HepG2 (cell line): Measurements from ENCODE around the gene RNASE13. TPM values are rescaled to one million over a fixed set of nuclear protein-coding genes. Genes with fewer than 3 reads are reported as not detected.

Experiments used
- CEBPZ ChIP-seq: IDR thresholded peaks from 2 replicates; pipeline ENCODE4 v1.6.1; 2012; ENCODE audit warnings: low read length, improper control_type of control experiment
- CERS6 ChIP-seq: sonication (generic); formaldehyde crosslinking; IDR thresholded peaks from 2 replicates; pipeline ENCODE4 v1.5.0; 2020; ENCODE audit warnings: missing genetic modification reagents
- CREB3 ChIP-seq: sonication (generic); formaldehyde crosslinking; IDR thresholded peaks from 2 replicates; pipeline ENCODE4 v1.5.0; 2020; ENCODE audit warnings: missing genetic modification reagents
- DMAP1 ChIP-seq: IDR thresholded peaks from 2 replicates; pipeline ENCODE4 v1.6.1; 2016
- GFI1 ChIP-seq: sonication (generic); formaldehyde crosslinking; IDR thresholded peaks from 2 replicates; pipeline ENCODE4 v1.5.0; 2020; ENCODE audit warnings: missing genetic modification reagents, mild to moderate bottlenecking, borderline replicate concordance
- NR0B2 ChIP-seq: sonication (generic); formaldehyde crosslinking; IDR thresholded peaks from 2 replicates; pipeline ENCODE4 v1.4.0; 2020; ENCODE audit warnings: mild to moderate bottlenecking, missing genetic modification reagents
- PAWR ChIP-seq: sonication (generic); formaldehyde crosslinking; IDR thresholded peaks from 2 replicates; pipeline ENCODE4 v1.4.0; 2020; ENCODE audit warnings: missing genetic modification reagents, mild to moderate bottlenecking, borderline replicate concordance
- PLRG1 ChIP-seq: fragments of 450-650 bp; conservative IDR thresholded peaks from 2 replicates; pipeline ENCODE4 v1.6.1; 2016
- RFX3 ChIP-seq: IDR thresholded peaks from 2 replicates; pipeline ENCODE4 v1.6.1; 2016; ENCODE audit warnings: missing biosample characterization, missing genetic modification reagents
- SMYD3 ChIP-seq: sonication (generic); formaldehyde crosslinking; IDR thresholded peaks from 2 replicates; pipeline ENCODE4 v1.8.1; 2023; ENCODE audit warnings: mild to moderate bottlenecking, missing genetic modification reagents
- SP5 ChIP-seq: IDR thresholded peaks from 2 replicates; pipeline ENCODE4 v1.6.1; 2016; ENCODE audit warnings: low read depth, borderline replicate concordance
- TFDP1 ChIP-seq: IDR thresholded peaks from 2 replicates; pipeline ENCODE4 v1.6.1; 2016; ENCODE audit warnings: missing compliant biosample characterization, missing genetic modification reagents, borderline replicate concordance
- THAP8 ChIP-seq: sonication (generic); formaldehyde crosslinking; IDR thresholded peaks from 2 replicates; pipeline ENCODE4 v1.5.1; 2020; ENCODE audit warnings: missing genetic modification reagents, mild to moderate bottlenecking, borderline replicate concordance
- ZFX ChIP-seq: sonication (generic); formaldehyde crosslinking; IDR thresholded peaks from 2 replicates; pipeline ENCODE4 v1.4.0; 2020; ENCODE audit warnings: mild to moderate bottlenecking, low read depth, missing genetic modification reagents, moderate library complexity
- ZNF431 ChIP-seq: sonication (generic); formaldehyde crosslinking; IDR thresholded peaks from 2 replicates; pipeline ENCODE4 v1.9.0; 2022; ENCODE audit warnings: missing genetic modification reagents, low read depth, mild to moderate bottlenecking, borderline replicate concordance
- ZNF609 ChIP-seq: sonication (generic); formaldehyde crosslinking; IDR thresholded peaks from 2 replicates; pipeline ENCODE4 v1.4.0; 2020; ENCODE audit warnings: mild to moderate bottlenecking, missing genetic modification reagents, borderline replicate concordance
- polyA plus RNA-seq, 8 experiments: library from polyadenylated mRNA; depleted of rRNA in 3 of 8; stranded (reverse) in 7 of 8; unstranded in 1 of 8; fragments of >200 nt; fragmentation: Illumina TruSeq in 4 of 8; extraction: Trizol in 4 of 8; gene quantifications; 2 replicates each; pipeline versions ENCODE4 v1.2.1 to v1.2.3, GENCODE V29; 2011 to 2016; ENCODE audit warnings: low read depth in 4 of 8, missing spikeins in 1 of 8, mixed read lengths in 1 of 8; ENCODE audit not compliant: insufficient read depth in 1 of 8
- total RNA-seq, 5 experiments: library from RNA; depleted of rRNA; stranded (reverse); fragments of >200 nt; fragmentation: Illumina TruSeq; extraction: Trizol; gene quantifications; 2 replicates each; pipeline ENCODE4 v1.2.3, GENCODE V29; 2016; ENCODE audit warnings: low read depth in 1 of 5

RNASE13 gene
- total and polyA plus RNA-seq, 2 of the 13 experiments (the other 11 are each of a cell fraction or from before 2014, with no cell fraction given), result 1.0 TPM; not detected in 1

GRCh38 chr14:21014761-21015190 is 19.8 kb downstream of the RNASE13 start (continued):
- TF ChIP-seq TFDP1 (no peak), RFX3 (no peak), ZNF609 (no peak), NR0B2 (no peak), CERS6 (CRISPR knock-in tag) (no peak), DMAP1 (CRISPR knock-in tag) (no peak), CEBPZ (no peak), PAWR (CRISPR knock-in tag) (no peak), PLRG1 (no peak), GFI1 (CRISPR knock-in tag) (no peak), SP5 (CRISPR knock-in tag) (peak; percentile 12; the same call in 1 of the 2 replicates), THAP8 (CRISPR knock-in tag) (no peak), ZNF431 (CRISPR knock-in tag) (no peak), ZFX (CRISPR knock-in tag) (peak; percentile 40; the same call in 1 of the 2 replicates), SMYD3 (CRISPR knock-in tag) (no peak), CREB3 (no peak)
